AML-193 (cell line): ENCODE results near the gene PTPRK.

ENCODE experiments used
- DNase-seq, 2 experiments: peaks; one replicate each; lab custom pipeline; 2025; lab: John Stamatoyannopoulos, UW

The PTPRK gene

DNA sequence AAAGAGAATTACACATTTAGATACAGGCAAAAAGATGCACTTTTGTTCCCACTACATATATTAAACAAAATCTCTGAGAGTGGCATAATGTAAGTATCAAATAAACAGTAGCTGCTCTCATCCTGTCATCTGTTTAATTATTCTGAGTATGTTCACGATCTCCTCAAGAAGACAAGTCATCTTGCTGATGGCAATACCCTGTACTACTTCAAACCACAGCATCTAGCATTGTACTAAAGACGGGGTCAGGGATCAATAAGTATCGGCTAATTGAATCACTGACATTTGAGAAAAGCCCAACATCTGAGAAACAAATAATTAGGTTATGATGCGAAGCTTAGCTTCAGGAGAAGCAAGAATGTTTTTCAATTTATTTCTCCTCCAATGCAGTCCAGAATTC, 175.1 kb downstream of the PTPRK start:
- DNase-seq = no peak

GRCh38 chr6:128343706-128344105, 176.7 kb downstream of the PTPRK start:
- DNase-seq = no peak

- no peak for DNase-seq
These were observed 180.6 kb downstream of the PTPRK start for GRCh38 chr6:128339635-128340450.

- no peak for DNase-seq
These were observed 182.8 kb downstream of the PTPRK start for GRCh38 chr6:128337619-128338018.

DNA sequence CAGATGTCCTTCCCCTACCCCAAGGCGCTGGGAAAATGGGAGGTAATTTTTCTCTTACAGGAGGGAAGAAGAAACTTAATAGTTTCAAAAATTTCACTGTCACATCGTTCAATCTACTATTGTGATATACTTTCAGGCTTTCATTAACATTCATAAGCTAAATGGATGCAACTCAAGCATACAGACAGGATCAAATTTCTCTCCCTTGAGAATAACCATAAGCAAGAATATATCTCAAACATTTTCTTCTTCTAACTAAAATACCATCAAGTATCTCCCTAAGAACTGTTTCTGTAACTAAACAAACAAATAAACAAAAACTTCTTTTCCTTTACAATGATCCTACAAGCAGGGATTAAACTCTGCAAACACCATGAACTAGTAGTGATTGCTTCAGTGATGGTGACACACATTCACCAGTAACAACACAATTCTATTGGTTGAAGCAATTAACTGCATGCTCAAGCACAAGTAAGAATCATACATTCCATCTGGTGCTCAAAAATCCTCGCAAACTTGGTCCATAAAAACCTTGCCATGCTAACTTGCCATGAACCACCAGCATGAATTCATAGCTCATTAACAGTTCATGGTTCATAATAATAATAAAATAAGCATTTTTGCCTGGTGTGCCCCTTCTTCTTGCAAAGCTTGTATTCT, 183.8 kb downstream of the PTPRK start:
- no peak for DNase-seq

DNA sequence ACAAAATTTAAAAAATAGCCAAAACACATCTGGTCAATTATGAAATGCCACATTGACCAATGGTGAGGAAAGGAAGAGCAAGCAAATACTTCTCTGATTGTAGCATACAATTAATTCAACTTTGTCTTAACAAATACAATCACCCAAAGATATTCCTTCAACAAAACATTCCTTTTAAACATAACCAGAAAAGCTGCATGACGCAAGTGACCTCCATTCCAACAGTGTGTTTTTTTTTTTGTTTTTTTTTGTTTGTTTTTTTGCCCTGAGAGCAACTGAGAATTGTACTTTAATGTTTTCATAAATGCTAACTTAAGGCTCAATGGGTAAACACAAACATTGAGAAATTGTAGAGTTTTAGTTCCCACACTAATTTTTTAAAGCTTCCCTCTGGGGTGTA, 184.4 kb downstream of the PTPRK start:
- no peak for DNase-seq

GRCh38 chr6:128333581-128334223, 186.7 kb downstream of the PTPRK start:
- DNase-seq = no peak

DNA sequence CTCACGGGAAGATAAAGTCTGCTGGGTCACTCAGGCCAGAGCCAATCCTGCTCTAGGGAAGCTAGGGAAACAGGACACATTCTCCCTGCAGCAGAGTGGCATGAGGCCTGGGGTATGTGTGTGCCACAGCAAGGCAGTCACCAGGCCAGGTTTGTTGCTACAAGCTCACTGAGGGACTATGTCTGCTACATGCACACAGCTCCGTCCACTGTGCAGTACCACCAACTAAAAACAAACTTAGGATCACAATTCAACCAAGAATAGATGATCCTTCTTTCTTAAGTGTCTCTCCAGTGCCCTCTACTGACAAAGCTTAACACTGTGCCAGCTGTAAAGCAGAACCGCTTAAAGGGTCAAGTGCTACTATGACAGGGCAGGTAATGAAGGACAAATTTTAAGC, 192.5 kb downstream of the PTPRK start:
- peak; percentile 63 to 73 for DNase-seq

DNA sequence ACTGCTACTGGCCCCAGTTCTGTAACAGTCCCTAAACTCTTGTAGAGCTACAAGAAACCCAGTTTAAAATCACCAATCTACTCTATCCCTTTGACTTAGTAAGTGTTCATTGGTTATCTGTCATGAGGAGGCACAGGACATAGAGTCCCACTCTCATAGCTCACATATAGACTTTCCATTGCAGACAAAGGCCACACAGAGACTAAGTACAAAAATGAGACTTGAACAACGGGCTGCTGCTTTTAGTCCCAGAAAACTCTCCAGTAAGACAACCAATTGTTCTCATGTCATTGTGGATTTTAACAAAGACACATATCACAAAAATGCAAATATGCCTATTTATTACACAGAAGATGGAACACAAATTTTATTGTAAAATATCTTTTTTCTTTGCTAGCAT, 197.4 kb downstream of the PTPRK start:
- no peak for DNase-seq

DNA sequence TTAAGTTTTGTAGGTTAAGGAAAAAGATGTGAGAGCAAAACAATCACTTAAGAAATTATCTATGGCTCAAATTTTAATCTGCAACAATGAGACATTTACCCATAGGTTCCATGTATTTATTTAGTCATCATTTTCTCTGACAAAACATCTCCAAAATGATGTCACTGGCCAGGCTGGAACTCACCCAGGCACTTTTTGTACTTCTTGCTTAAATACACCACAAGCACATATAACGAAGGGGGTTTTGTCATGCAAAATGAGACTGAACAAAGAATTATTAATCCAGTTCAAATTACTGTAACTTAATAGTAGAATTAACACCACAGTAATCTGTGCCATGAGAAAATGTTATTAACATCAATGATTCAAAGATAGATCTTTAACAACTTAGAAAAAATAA, 200.5 kb downstream of the PTPRK start:
- no peak for DNase-seq

GRCh38 chr6:128319157-128319556, 201.2 kb downstream of the PTPRK start:
- no peak for DNase-seq

DNA sequence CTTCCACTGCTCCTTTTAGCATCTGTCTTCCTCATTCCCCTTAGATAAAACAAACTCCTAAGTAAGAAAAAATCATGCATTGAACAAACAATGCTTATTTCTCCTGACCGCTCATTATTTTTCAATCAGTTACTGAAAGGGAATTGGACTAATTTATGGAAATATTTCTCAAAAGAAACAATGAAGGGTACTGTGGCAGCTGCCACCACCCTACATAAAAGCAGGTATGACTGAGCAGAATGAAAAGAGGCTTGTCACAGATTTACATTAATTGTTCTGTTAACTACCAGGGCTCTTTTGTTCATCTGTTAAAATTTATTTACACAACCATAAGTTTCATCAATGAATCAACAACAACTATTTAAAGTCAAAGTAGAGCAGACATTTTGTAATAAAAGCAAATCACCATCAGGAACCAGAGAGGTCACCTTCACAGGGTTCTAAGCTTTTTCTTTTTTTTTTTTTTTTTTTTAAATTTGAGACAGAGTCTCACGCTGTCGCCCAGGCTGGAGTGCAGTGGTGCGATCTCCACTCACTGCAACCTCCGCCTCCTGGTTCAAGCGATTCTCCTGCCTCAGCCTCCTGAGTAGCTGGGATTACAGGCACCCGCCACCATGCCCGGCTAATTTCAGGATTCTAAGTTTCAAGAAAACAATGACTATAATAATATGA, 204.0 kb downstream of the PTPRK start:
- no peak for DNase-seq

- DNase-seq = no peak
These were observed 206.2 kb downstream of the PTPRK start for GRCh38 chr6:128314190-128314589.

GRCh38 chr6:128311944-128312570, 208.3 kb downstream of the PTPRK start:
- peak; percentile 13 to 50 for DNase-seq

DNA sequence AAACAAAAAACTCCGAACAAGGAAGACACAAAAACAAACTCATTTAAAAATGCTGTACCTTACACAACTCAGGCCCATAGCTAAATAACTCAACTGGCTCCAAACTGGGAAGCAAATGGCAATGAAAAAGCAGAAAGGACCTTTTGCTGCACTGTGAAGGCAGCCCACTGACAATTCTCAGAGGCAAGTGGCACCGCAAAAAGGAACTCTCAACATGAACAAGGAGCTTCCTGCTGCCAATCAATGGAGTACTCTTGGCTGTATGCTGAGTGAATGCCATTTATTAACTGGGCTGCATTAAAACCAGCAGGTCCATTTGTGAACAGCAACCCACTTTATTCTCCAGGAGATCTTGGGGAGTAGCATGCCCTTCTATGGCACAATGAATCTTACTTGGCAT, 209.9 kb downstream of the PTPRK start:
- no peak for DNase-seq

- DNase-seq = no peak
These were observed 212.7 kb downstream of the PTPRK start for GRCh38 chr6:128307671-128308070.

DNA sequence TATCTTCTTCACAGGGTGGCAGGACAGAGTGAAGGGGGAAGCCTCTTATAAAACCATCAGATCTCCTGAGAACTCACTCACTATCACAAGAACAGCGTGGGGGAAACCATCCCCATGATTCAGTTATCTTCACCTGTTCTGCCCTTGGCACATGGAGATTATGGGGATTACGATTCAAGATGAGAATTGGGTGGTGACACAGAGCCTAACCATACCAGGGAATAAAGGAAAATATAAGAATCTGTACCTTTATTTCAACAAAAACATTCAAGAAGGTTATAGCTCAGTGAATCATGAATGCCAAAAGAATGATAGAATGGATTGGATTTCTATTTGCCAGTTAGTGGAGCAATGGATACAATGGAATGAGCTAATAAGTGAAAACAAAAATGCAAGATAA, 214.4 kb downstream of the PTPRK start:
- no peak for DNase-seq

GRCh38 chr6:128305228-128305627, 215.2 kb downstream of the PTPRK start:
- DNase-seq = no peak

GRCh38 chr6:128303870-128304269, 216.5 kb downstream of the PTPRK start:
- peak; percentile 88 to 90 for DNase-seq

GRCh38 chr6:128302942-128303341, 217.5 kb downstream of the PTPRK start:
- DNase-seq = no peak

GRCh38 chr6:128295670-128296069, 224.7 kb downstream of the PTPRK start:
- DNase-seq = no peak

GRCh38 chr6:128290221-128290620, 230.2 kb downstream of the PTPRK start:
- DNase-seq = no peak
